SKM-1 treated with dmso at 0.1 percent for 144 hours (cell line): Measurements from ENCODE around the gene CACNA1G.

Experiments
- DNase-seq: peaks from one replicate; lab custom pipeline; 2025; ENCODE audit not compliant: unreplicated experiment; lab: John Stamatoyannopoulos, UW

The CACNA1G gene

GRCh38 chr17:50608700-50609379 is 48.3 kb downstream of the CACNA1G start:
- DNase-seq = no peak

GRCh38 chr17:50609380-50610074 is 49.0 kb downstream of the CACNA1G start:
- DNase-seq = no peak

GRCh38 chr17:50611634-50612033 is 51.1 kb downstream of the CACNA1G start:
- DNase-seq = no peak

GRCh38 chr17:50612281-50612680 is 51.8 kb downstream of the CACNA1G start:
- no peak for DNase-seq

GRCh38 chr17:50613007-50613992 is 52.8 kb downstream of the CACNA1G start:
- DNase-seq = no peak

GRCh38 chr17:50614471-50615051 is 54.0 kb downstream of the CACNA1G start:
- no peak for DNase-seq

GRCh38 chr17:50615828-50616227 is 55.3 kb downstream of the CACNA1G start:
- DNase-seq = no peak

- DNase-seq = no peak
Observed at GRCh38 chr17:50618300-50618699, 57.8 kb downstream of the CACNA1G start.

GRCh38 chr17:50618941-50619340 is 58.4 kb downstream of the CACNA1G start:
- peak; percentile 67 for DNase-seq

GRCh38 chr17:50619489-50619888 is 59.0 kb downstream of the CACNA1G start:
- no peak for DNase-seq

GRCh38 chr17:50620237-50620636 is 59.7 kb downstream of the CACNA1G start:
- DNase-seq = no peak

- DNase-seq = no peak
Observed at GRCh38 chr17:50620858-50621257, 60.3 kb downstream of the CACNA1G start.

- no peak for DNase-seq
Observed at GRCh38 chr17:50621574-50622031, 61.1 kb downstream of the CACNA1G start.

GRCh38 chr17:50624321-50624934 is 63.9 kb downstream of the CACNA1G start:
- DNase-seq = peak; percentile 32

GRCh38 chr17:50625032-50625871 is 64.7 kb downstream of the CACNA1G start:
- DNase-seq = no peak

GRCh38 chr17:50626037-50626574 is 65.6 kb downstream of the CACNA1G start:
- DNase-seq = peak; percentile 61

- DNase-seq = no peak
Observed at GRCh38 chr17:50627036-50627781, 66.7 kb downstream of the CACNA1G start.

GRCh38 chr17:50627782-50628601 is 67.5 kb downstream of the CACNA1G start:
- DNase-seq = no peak
